Measurements from ENCODE around the gene SMIM10L1. TPM values are rescaled to one million over a fixed set of nuclear protein-coding genes. Genes with fewer than 3 reads are reported as not detected.

Gene SMIM10L1
- total RNA-seq, 1 donor from 2014 or later, result 8.6 TPM

DNA sequence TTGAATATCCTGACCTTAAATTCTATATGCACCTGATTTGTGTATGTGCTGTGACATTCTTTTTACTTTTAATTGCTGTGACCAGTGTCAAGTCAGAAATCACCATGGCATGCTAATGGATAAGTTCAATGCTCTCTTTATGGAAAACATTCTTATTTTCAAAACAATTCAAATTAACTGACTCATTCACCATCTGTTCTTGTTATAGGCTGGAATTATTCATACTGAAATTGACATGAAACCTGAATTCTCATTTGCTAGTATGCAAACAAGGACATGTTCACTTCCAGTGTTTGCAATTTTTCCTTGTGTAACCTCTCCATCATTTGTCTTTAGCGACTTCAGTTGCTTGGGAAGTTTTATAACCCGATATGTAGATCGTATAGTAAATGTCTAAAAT is 36.7 kb upstream of the SMIM10L1 start, which contains the start of gene TAS2R30:
TAS2R30 (minus strand) TSS at position 340 of the 400 bp plus-strand sequence. CDS start 400 bp downstream, outside the sequence.
- H3K27ac ChIP-seq, result no peak within 1 kb of the TSS
- no peaks in the 10 kb centered on the region for H3K27me3 ChIP-seq
- no peaks in the 10 kb centered on the region for H3K4me1 ChIP-seq
- no peaks in the 10 kb centered on the region for H3K36me3 ChIP-seq
- no peak within 1 kb of the TSS for H3K4me3 ChIP-seq
- DNase-seq, result no peak
- intact Hi-C loops (cut with DNase I), result no loop called here
- TF ChIP-seq, protein P1, sequence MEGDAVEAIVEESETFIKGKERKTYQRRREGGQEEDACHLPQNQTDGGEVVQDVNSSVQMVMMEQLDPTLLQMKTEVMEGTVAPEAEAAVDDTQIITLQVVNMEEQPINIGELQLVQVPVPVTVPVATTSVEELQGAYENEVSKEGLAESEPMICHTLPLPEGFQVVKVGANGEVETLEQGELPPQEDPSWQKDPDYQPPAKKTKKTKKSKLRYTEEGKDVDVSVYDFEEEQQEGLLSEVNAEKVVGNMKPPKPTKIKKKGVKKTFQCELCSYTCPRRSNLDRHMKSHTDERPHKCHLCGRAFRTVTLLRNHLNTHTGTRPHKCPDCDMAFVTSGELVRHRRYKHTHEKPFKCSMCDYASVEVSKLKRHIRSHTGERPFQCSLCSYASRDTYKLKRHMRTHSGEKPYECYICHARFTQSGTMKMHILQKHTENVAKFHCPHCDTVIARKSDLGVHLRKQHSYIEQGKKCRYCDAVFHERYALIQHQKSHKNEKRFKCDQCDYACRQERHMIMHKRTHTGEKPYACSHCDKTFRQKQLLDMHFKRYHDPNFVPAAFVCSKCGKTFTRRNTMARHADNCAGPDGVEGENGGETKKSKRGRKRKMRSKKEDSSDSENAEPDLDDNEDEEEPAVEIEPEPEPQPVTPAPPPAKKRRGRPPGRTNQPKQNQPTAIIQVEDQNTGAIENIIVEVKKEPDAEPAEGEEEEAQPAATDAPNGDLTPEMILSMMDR (IDR thresholded peaks at IDR 0.05), result no peak
- no peaks in the 10 kb centered on the region for H3K9me3 ChIP-seq
- no peak for ATAC-seq

DNA sequence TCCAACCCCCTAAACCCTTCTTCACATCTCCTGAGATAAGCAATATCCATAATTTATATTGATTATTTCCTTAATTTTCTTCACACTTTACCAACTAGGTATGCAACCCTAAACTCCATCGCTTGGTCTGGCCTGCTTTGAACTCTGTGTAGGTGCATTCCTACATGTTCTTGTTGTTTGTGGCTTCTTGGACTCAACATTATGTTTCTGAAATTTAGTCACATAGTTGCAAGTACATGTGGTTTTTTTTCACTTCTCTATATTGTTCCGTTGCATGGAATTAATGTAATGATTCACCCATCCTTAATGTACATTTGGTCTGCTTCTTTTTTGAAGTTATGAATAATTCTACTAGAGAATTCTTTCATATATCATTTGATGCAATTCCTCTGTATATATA is 34.9 kb upstream of the SMIM10L1 start:
- no peaks in the 10 kb centered on the region for H3K27me3 ChIP-seq
- no peaks in the 10 kb centered on the region for H3K36me3 ChIP-seq
- no peak overlapping the region for H3K27ac ChIP-seq
- H3K4me3 ChIP-seq, result no peak overlapping the region
- H3K4me1 ChIP-seq, result no peaks in the 10 kb centered on the region
- no peaks in the 10 kb centered on the region for H3K9me3 ChIP-seq
- DNase-seq (no peak), ATAC-seq (no peak)
- TF ChIP-seq, protein P1 (IDR thresholded peaks at IDR 0.05), result no peak
- intact Hi-C loops (cut with DNase I), result no loop called here

GRCh38 chr12:11143352-11143751 is 27.6 kb upstream of the SMIM10L1 start:
- intact Hi-C loops (cut with DNase I), result no loop called here
- no peak for ATAC-seq
- no peak for DNase-seq
- TF ChIP-seq, protein P1 (IDR thresholded peaks at IDR 0.05), result no peak
- H3K36me3 ChIP-seq, result no peaks in the 10 kb centered on the region
- no peaks in the 10 kb centered on the region for H3K4me1 ChIP-seq
- H3K9me3 ChIP-seq, result no peaks in the 10 kb centered on the region
- no peak overlapping the region for H3K27ac ChIP-seq
- no peak overlapping the region for H3K4me3 ChIP-seq
- H3K27me3 ChIP-seq, result no peaks in the 10 kb centered on the region

DNA sequence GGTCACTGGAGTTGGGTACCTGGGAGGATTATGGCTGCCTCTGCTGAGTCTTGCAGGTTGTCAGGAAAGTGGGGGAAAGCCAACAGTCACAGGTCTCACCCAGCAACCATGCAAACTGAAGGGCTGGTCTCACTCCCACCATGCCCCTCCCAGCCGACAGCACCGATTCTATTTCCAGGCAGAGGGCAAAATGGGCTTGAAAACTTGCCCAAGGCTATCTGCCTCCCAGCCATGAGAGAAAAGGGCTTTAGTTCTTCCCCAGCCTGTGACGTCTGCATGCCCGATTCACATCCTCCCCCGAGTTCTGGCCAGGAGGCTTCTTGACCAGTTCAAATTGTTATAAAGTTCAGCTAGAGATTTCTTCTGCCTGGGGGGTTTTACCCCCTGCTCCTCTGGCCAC is 26.7 kb upstream of the SMIM10L1 start:
- TF ChIP-seq, protein P1 (IDR thresholded peaks at IDR 0.05), result no peak
- H3K4me1 ChIP-seq, result no peaks in the 10 kb centered on the region
- no peaks in the 10 kb centered on the region for H3K9me3 ChIP-seq
- DNase-seq (no peak), ATAC-seq (no peak)
- H3K27ac ChIP-seq, result no peak overlapping the region
- H3K27me3 ChIP-seq, result no peaks in the 10 kb centered on the region
- H3K36me3 ChIP-seq, result no peaks in the 10 kb centered on the region
- intact Hi-C loops (cut with DNase I), result no loop called here
- H3K4me3 ChIP-seq, result no peak overlapping the region

- Histone ChIP-seq H3K27ac (no peak overlapping the region), H3K4me1 (no peaks in the 10 kb centered on the region), H3K4me3 (no peak overlapping the region), H3K27me3 (no peaks in the 10 kb centered on the region), H3K9me3 (no peaks in the 10 kb centered on the region), H3K36me3 (no peaks in the 10 kb centered on the region)
- no peak for DNase-seq
- intact Hi-C loops (cut with DNase I), result no loop called here
- TF ChIP-seq, protein P1 (IDR thresholded peaks at IDR 0.05), result no peak
- no peak for ATAC-seq
Measured at GRCh38 chr12:11147420-11147819, 23.6 kb upstream of the SMIM10L1 start.

DNA sequence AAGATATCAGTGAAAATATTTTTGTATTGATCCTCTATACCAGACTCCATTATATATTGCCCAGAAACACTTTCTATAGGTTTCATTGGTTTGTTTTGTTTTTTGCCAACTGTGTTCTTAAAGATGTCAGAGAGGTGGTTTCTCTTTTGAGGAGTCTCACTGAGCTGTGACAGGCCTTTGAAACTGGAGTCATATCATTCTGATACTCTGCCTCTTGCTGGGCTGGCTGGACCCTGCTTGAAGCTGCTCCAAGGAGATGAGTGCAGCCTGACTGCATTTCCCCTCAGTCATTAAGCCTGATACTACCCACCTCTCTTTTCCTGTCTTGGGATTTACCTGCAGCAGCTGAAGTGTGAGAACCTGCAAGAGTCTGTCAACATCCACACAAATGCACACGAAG is 20.2 kb upstream of the SMIM10L1 start:
- Histone ChIP-seq H3K27me3 (no peaks in the 10 kb centered on the region), H3K9me3 (no peaks in the 10 kb centered on the region), H3K4me3 (no peak overlapping the region), H3K36me3 (no peaks in the 10 kb centered on the region), H3K27ac (no peak overlapping the region), H3K4me1 (no peaks in the 10 kb centered on the region)
- TF ChIP-seq, protein P1 (IDR thresholded peaks at IDR 0.05), result no peak
- DNase-seq, result no peak
- intact Hi-C loops (cut with DNase I), result no loop called here
- no peak for ATAC-seq

Measured in upper lobe of right lung (tissue), 1 donor.